ENCODE measurements around the gene TGFBR2. TPM values are rescaled to one million over a fixed set of nuclear protein-coding genes. Genes with fewer than 3 reads are reported as not detected.

The TGFBR2 gene
- total RNA-seq, 1 donor from 2014 or later: 144 TPM

DNA sequence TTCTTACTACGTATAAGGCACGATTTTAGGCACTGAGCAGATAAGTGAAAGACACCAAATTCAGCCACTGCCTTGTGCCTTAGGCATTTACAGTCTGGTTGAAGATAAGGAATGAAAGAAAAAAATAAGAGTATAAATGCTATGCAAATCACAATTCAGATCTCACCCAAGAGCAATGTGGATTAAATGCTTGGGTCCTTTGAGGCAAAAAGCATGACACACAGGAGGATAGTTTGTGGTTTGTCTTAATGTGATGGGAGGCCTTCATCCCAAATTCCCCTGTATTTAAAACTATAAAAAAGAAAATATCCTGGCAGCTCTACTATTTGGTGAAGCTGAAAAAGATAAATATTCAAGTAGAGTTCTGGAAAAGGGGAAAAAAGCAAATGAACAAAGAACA is 79.8 kb downstream of the TGFBR2 start:
- Histone ChIP-seq H3K4me3 (no peak overlapping the region), H3K9me3 (replicated peaks) (no peaks in the 10 kb centered on the region), H3K27ac (replicated peaks) (peak overlapping the region; percentile 79), H3K36me3 (peaks cover 39% of the 10 kb centered on the region), H3K27me3 (ENCODE audit: low read depth) (no peaks in the 10 kb centered on the region), H3K4me1 (peaks cover 100% of the 10 kb centered on the region)
- TF ChIP-seq, protein P1, sequence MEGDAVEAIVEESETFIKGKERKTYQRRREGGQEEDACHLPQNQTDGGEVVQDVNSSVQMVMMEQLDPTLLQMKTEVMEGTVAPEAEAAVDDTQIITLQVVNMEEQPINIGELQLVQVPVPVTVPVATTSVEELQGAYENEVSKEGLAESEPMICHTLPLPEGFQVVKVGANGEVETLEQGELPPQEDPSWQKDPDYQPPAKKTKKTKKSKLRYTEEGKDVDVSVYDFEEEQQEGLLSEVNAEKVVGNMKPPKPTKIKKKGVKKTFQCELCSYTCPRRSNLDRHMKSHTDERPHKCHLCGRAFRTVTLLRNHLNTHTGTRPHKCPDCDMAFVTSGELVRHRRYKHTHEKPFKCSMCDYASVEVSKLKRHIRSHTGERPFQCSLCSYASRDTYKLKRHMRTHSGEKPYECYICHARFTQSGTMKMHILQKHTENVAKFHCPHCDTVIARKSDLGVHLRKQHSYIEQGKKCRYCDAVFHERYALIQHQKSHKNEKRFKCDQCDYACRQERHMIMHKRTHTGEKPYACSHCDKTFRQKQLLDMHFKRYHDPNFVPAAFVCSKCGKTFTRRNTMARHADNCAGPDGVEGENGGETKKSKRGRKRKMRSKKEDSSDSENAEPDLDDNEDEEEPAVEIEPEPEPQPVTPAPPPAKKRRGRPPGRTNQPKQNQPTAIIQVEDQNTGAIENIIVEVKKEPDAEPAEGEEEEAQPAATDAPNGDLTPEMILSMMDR (IDR thresholded peaks at IDR 0.05; ENCODE audit: borderline replicate concordance): no peak
- no peak for DNase-seq
- intact Hi-C loops (cut with micrococcal nuclease): loop anchor here (10.0 kb wide), 1 partner anchor 171 kb away; no protein-coding TSS in a partner anchor

- TF ChIP-seq, protein P1 (IDR thresholded peaks at IDR 0.05; ENCODE audit: borderline replicate concordance): no peak
- peaks cover 45% of the 10 kb centered on the region for H3K36me3 ChIP-seq
- DNase-seq: no peak
- no peaks in the 10 kb centered on the region for H3K27me3 ChIP-seq (ENCODE audit: low read depth)
- H3K4me3 ChIP-seq: no peak overlapping the region
- H3K27ac ChIP-seq (replicated peaks): peak overlapping the region; percentile 79
- H3K4me1 ChIP-seq: peaks cover 100% of the 10 kb centered on the region
- no peaks in the 10 kb centered on the region for H3K9me3 ChIP-seq (replicated peaks)
- intact Hi-C loops (cut with micrococcal nuclease): loop anchor here (10.0 kb wide), 1 partner anchor 172 kb away; no protein-coding TSS in a partner anchor
These were observed 80.4 kb downstream of the TGFBR2 start for GRCh38 chr3:30686799-30687198.

DNA sequence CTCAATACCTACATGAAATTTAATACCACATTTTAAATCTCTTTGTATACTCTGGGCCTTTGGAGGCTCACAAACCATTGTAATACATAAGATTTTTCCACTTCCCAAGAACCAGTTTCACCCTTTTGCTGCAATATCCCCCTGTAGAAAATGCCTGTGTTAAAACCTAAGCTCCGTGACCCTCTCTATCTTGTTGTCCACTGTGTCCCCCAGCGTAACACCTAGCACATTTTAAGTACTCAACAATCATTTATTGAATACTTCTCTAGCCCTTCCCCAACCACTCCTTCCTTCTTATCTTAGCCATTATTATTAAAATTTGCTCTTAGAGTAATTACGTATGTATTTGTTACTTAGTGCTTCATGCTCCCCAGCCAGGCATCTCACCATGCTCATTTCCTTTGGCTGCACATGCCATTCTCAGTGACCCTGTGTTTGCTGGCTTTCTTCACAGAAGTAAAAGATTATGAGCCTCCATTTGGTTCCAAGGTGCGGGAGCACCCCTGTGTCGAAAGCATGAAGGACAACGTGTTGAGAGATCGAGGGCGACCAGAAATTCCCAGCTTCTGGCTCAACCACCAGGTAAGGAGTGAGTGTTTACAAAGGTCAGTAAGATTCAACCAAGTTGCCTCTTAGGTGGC is 81.6 kb downstream of the TGFBR2 start:
- Histone ChIP-seq H3K27me3 (ENCODE audit: low read depth) (no peaks in the 10 kb centered on the region), H3K4me3 (no peak overlapping the region), H3K9me3 (replicated peaks) (no peaks in the 10 kb centered on the region), H3K27ac (replicated peaks) (peak overlapping the region; percentile 79), H3K36me3 (peaks cover 56% of the 10 kb centered on the region), H3K4me1 (peaks cover 100% of the 10 kb centered on the region)
- TF ChIP-seq, protein P1 (IDR thresholded peaks at IDR 0.05; ENCODE audit: borderline replicate concordance): no peak
- intact Hi-C loops (cut with micrococcal nuclease): loop anchor here (10.0 kb wide), 1 partner anchor 173 kb away; no protein-coding TSS in a partner anchor
- DNase-seq: no peak

DNA sequence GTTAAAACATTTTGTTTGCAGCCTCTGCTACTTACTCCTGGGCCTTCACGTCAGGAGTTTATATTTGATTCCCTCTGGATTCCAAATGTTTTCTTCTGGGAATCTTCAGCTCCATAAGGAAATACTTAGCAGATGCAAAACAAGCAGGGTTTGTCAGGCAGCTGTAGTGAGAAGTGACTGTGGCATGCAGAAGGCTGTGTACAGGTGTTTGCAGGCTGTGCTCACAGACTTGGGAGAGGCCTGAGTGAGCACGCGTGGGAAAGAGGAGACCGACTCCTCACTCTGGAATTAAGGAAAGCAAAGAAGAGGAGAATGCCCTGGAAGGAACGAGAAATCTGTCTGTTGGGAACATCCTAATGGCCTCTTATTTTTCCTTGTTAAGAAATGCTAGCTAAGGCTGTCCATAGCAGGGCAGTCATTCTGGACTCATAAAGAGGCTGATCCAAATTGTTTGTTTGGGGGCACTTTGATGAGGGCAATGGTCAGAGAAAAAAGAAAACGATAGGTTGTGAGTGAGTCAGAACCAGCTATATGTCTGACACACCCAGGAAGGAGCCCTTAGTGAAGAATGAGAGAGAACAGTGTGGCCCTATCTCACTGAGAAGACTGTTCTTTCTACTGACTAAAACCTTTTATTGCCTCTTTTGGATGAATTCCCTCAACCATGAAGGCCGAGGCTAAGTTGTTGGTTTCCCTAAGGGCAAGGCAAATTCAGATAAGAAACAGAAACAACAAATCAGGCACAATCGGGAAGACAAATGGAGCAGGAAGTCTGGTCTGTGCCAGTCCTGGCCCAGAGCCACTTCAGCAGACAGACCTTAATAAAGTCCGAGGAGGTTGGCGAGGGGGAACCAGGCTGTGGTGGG is 82.6 kb downstream of the TGFBR2 start:
- H3K4me1 ChIP-seq: peaks cover 100% of the 10 kb centered on the region
- intact Hi-C loops (cut with micrococcal nuclease): loop anchor here (10.0 kb wide), 1 partner anchor 174 kb away; no protein-coding TSS in a partner anchor
- H3K36me3 ChIP-seq: peaks cover 58% of the 10 kb centered on the region
- TF ChIP-seq, protein P1 (IDR thresholded peaks at IDR 0.05; ENCODE audit: borderline replicate concordance): no peak
- H3K27me3 ChIP-seq (ENCODE audit: low read depth): no peaks in the 10 kb centered on the region
- no peaks in the 10 kb centered on the region for H3K9me3 ChIP-seq (replicated peaks)
- peak overlapping the region; percentile 79 for H3K27ac ChIP-seq (replicated peaks)
- H3K4me3 ChIP-seq: peak overlapping the region; percentile 5
- DNase-seq: no peak

GRCh38 chr3:30690199-30690598 is 83.8 kb downstream of the TGFBR2 start:
- Histone ChIP-seq H3K4me1 (peaks cover 98% of the 10 kb centered on the region), H3K36me3 (peaks cover 69% of the 10 kb centered on the region), H3K9me3 (replicated peaks) (no peaks in the 10 kb centered on the region), H3K27me3 (ENCODE audit: low read depth) (no peaks in the 10 kb centered on the region), H3K27ac (replicated peaks) (peak overlapping the region; percentile 79), H3K4me3 (no peak overlapping the region)
- intact Hi-C loops (cut with micrococcal nuclease): loop anchor here (10.0 kb wide), 1 partner anchor 495 kb away; no protein-coding TSS in a partner anchor
- no peak for DNase-seq
- TF ChIP-seq, protein P1 (IDR thresholded peaks at IDR 0.05; ENCODE audit: borderline replicate concordance): no peak

Measured in left ventricle myocardium inferior (tissue), 1 donor.